Lung microvascular endothelial cell (primary cell): Measurements from ENCODE around the gene SEMA4D. TPM values are rescaled to one million over a fixed set of nuclear protein-coding genes. Genes with fewer than 3 reads are reported as not detected.

Source experiments
- DNase-seq, 2 donors: peaks; one replicate each; pipeline versions ENCODE4 v3.0.0 to v3.0.0-alpha.2; 2010; ENCODE audit warnings: low read depth in 2 of 2
- total RNA-seq: library from RNA; depleted of rRNA; stranded (reverse); fragments of >200 nt; gene quantifications from 2 replicates; pipeline ENCODE4 v1.2.1, GENCODE V29; 2014

SEMA4D gene
- total RNA-seq, 1 donor from 2014 or later = 3.4 TPM

DNA sequence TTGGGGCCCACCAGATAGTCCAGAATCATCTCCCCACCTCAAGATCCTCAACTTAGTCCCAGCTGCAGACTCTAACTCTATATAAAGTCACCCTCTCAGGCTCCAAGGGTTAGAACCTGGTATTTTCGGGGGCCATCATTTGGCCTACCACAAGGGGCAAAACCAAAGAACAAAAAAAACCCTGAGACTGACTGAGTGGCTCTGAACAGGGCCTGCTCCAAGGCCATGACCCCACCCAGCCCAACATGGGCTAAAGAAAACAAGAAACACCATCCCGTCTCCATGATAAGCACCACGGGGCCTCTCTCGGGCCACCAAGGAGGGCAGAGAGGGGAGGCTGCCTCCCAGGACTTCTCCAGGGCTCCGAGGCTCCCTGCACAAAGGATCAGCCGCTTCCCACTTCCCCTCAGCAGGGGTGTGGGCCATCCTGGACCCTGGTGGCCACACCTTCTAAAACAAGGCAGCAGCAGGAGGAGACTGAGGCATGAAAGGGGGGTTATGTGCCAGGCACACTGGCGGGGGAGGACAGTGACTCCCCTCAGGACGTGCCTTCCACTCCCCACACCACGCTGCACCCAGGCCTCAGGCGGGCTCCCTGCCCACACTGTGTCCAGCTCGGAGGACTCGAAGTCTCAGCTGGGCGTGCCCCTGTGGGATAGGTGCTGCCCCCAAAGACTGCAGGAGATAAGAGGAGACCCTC is 51.5 kb downstream of the SEMA4D start:
- DNase-seq = no peak

DNA sequence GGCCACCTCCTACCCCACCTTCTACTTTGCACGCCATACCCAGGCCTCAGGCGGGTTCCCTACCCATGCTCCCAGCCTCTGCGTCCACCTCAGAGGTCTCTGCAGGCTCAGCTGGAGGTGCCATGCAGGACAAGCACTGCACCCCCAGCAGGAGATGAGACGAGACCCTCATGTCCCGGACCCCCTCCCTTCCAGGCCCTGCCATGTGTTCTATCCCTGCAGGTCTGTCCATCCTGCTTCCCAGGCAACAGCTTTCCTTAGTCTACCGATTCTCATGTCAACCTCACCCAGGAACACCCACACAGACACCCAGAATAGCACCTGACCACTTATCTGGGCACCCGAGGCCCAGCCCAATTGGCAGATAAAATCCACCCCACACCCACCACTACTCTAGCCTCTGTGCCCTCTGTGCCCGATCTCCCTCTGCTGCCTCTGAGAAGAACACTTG is 52.1 kb downstream of the SEMA4D start:
- DNase-seq = no peak

DNA sequence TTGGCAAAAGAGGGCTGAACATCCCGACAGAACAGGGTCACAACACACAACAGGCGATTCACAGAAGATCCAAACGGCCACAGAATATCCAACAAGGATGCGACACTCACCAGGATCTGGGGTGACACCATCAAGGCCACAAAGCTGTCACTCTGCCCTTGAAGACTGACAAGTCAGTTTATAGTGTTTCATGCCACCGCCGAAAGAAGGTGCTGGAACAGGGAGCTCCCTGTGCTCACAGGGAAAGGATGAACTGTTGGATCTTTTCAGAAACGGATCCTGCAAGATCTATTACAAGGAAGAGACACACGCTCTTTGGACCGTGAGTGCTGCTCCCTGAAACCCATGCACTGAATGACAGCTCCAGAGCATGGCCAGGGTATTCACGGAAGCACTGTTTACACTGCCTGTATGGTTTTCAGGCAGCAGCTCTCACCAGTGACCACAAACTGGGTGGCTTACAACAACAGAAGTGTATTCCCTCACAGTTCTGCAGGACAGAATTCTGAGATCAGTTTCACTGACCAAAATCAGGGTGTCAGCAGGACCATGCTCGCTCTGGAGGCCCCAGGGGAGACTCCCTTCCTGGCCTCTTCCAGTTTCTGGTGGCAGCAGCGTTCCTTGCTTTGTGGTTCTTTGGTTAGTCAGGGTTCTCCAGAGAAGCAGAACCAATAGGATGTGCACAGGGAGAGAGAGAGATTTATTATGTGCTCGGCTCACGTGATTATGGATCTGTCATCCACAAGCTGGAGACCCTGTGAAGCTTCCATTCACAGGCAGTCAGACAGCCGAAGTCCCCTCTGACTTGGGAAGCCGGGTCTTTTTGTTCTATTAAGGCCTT is 52.8 kb downstream of the SEMA4D start:
- DNase-seq = no peak

DNA sequence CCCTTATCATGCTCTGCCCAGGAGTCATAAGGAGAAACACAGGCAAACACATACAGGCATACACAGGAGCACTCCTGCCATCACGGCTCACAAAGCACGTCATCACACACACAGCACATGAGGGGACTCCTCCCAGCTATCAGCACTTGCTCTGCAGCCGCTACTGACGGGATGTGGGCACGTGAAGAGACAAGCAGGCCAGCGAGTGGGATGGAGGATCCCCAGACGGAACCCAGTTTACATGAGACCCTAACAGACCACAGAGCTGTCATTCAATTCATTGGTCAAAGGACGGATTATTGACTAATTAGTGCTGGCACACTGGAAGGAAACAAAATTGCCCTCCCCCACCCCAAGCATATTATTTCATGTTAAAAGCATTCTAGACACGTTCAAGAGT is 53.6 kb downstream of the SEMA4D start:
- no peak for DNase-seq

DNA sequence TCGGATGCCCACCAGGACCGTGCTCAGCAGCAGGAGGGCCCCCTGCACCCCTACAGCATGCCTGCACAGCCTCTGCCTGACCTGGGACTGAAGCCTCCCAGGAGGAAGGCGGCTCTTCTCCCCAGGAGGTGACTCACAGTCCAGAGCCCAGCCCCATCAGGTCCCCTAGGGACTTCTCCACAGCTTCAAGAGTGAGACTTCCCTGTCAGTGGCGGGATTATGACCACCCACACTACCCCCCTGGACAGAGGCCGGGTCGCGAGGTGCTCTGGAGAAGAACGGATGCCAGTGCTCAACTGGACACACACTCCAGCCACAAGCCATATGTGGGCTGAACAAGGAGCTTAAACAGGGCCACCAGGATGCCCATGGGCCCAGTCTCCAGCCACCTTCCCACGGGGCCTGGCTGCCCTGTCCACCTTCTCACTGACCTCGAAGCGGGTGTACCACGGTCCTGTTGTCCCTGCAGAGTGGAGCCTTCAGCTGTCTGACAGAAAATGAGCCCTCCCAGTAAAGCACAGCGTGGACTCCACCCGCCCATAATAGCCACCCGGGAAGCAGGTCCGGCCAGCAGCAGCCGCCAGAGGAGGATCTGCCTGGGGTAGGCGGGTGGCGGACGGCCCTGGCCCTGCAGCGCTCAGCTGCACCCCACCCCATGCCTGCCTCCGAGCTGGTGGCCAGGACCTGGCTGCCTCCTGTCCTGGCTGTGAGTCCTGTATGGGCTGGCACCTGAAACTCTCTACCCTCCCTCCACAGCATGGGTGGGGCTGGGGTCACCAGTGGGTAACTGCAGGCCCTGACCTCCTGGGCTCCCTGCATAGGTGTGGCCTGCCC is 54.7 kb downstream of the SEMA4D start:
- no peak for DNase-seq

DNA sequence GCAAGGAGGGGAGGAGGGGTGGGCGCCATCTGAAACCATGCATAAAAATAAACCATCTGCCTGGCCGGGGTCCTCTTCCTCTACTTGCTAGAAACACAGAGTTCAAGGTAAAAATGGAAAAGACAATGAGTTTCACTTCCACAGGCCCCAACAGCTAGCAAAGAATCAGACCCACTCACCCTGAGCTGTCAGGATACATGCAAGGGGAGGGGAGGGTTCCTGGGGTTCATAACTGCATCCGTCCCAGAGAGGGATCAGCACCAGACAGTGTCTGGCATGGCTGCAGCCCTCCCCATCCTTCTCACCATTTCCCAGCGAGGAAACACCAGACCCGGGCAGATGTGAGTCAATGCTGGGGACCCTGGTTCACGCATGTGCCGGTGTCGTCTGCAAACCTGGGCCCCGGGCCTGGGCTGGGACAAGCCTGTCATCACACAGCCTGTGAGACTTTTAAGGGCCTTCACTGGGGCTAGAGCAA is 55.4 kb downstream of the SEMA4D start:
- no peak for DNase-seq

DNA sequence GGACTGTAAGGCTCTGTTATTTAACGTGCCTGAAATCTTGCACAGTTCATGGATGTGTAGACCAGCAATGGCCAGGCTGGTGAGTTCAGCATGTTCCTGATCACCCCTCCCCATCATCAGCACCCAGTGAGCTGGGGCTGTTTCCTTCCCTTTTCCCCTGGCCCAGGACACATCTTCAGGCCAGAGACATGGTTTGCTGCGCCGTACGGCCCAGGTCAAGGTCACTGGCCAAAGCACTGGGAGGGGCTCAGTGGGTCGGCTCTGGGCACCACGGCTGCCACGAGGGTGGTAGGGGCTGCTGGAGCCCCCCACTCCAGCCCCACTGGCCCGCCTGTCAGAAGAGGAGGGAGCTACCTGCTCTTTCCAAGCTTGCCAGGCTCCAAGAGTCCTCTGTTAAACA is 55.9 kb downstream of the SEMA4D start:
- no peak for DNase-seq

DNA sequence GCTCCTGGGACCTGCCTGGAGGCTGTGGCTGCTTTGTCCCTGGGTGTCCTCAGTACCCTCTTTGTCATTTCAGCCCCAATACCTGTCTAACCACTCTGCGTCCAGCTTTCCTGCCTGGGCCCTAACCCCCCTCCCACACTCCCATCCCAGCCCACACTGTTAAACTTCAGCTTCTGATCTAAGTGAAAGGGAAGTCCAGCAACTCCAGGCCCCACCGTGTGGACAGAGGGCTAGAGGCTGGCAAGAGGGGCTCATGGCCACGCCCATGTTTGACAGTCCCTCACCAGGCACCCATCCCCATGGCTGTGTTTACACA is 56.3 kb downstream of the SEMA4D start:
- DNase-seq = no peak

DNA sequence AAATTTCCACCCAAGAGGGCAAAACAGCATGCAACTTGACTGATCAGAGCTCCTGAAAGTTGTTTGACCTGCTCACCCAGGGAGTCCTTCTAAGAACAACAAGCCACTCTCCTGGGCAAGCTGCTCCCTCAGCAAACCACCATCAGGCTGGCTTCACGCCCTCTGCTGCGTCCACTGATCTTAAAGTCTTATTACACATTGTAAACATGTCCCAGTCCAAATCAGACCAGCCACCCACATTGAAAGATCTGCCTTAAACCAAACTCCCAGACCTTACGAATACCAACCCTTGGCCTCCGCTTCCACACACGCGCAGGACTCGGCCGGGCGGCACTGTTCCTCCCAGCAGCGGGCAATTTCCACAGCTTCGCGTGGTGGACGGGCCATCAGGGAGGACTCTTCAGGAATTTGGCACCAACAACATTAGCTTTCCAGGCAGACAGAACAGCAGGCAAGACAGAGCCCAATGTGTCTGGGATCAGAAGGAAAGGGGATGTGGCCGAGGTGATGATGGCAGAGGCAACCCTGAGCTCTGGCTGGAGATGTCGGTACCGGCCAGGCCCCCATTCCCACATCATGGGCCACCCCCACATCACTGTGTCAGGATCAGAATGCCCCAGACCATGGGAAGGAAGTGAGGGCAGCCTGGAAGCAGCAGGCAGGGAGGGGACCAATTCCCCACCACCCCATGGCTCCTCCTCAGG is 56.8 kb downstream of the SEMA4D start:
- DNase-seq = no peak

DNA sequence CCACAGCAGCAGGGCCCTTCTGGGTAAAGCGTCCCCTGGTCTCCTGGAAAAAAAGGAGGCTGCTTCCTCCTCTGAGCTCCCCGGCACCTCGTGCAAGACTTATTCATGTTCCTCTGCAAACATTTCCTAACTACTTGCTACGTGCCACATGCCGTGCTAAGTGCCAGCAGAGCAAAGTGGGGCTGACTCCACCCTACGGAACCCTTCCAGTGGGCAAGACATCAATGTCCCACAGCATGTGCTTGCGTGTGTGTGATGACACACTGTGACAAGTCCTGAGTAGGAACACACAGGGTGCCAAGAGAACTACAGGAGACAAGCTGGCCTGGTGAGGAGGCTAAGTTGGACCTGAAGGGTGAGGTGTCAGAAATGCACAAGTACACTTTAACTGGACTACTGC is 57.4 kb downstream of the SEMA4D start:
- no peak for DNase-seq

DNA sequence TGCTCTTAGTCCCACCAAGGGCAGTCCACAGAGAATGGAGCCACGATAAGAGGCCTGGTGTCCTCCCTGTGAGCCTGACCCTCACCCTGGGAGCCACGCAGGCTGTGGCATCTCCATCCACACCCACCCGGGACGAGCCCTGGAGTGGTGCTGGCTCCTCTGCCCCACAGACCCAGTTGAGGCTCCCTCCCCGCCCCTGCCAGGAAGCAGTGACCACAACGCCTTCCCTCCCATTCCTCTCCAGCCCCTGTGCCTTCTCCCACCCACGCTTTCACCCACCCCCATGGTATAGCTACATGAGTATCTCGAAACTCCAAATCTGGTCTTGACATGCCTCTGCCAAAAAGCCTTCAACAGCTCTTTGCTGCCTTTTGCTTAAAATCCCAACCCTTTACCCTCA is 57.9 kb downstream of the SEMA4D start:
- DNase-seq = no peak

DNA sequence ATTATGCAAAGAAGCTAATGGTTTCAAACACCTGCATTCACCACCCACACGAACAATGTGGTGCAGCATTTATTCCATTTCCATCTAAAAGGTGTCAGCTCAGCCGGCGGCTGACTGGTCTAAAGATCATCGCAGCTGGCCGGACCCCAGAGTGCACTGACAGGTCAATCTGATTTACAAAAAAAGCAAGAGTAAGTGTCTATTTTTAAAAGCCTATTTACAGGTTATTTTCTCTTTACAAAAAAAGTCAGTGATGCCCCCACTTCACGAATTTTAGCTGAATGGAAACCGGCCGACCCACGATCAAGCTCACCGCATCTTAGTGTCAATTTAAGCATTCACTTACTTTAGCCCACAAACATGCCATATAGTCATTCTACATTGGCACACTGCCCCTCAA is 58.3 kb downstream of the SEMA4D start:
- no peak for DNase-seq

DNA sequence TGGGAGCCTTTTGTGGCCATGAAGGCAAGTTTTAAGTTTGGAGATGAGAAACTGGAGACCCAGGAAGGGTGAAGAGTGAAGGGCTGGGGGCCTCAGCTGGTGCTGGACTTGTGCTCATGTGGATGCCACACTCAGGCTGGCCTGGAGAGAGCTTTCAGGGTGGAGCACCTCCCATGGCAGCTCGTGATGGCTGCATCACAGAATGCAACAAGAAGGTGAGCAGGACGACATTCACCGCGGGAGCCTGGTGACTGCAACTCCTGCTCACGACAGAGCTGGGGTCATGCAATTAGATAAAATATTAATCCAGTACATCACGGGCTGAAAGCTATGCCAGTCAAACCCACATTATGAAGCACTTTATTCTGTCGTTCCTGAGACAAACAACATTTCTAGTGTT is 59.7 kb downstream of the SEMA4D start:
- no peak for DNase-seq

DNA sequence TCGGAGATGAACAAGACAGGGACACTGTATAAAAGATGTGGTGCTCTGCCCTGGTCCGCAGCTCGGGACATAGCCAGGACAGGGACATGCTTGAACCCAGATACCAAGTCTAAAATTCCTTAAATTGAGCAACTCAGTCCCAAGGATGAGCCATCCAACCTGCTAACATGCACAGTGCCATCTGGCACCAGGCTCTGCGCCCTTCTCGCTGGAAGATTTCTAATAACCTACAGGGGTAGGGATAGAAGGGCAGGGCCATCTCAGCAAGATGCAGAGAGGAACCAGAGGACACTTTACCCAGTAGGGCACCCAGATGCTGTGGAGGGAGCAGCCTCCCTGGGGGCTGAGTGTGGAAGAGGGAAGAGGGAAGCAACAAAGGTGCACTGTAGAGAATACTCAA is 60.1 kb downstream of the SEMA4D start:
- no peak for DNase-seq

DNA sequence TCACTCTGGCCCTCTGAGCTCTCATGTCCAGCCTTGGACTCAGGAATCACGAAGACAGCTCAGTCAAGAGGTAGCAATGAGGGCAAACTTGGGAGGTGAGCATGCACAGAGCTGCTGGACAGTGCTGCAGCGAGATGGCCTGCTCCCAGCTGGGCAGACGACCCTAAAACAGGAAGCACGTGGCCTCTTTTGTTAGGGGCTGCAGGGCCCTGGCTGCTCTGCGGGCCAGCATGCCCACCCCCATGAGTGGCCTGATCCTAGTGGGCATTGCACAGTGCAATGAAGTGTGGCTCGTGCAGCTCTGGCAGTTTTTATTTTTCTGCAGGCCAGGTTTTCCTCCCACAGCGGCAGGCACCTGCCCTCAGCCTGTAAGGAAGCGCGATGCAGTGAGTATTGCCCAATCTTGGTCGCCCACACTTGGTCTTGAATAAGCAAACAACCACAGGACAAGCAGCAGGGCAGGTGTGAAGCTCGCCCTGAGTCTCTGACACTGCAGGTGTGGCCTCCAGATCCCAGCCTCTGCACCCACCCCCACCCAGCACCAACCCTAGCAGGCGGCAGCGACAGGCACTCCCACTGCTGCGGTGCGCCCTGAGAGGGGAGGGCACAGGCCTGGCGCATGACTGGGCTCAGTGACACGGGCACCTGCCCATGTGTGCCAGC is 60.8 kb downstream of the SEMA4D start:
- DNase-seq = no peak

DNA sequence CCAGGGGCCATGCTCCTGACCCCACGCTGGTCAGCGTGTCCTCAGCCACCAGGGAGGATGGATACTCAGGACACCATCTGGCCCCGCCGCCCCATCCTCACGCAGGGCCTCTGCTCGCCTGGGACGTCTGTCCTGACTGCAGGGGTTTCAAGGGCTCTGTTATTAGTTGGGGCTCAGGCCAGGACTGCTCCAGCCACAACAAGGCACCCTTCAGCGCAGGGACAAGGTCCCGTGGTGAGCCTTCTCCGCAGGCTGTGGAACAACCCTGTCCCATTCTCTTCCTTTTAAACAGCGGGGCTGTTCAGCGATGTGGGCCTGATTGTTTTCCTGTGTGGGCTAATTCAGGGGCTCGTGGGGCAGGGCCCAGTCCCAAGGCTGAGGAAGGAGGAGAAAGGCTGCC is 61.6 kb downstream of the SEMA4D start:
- no peak for DNase-seq

DNA sequence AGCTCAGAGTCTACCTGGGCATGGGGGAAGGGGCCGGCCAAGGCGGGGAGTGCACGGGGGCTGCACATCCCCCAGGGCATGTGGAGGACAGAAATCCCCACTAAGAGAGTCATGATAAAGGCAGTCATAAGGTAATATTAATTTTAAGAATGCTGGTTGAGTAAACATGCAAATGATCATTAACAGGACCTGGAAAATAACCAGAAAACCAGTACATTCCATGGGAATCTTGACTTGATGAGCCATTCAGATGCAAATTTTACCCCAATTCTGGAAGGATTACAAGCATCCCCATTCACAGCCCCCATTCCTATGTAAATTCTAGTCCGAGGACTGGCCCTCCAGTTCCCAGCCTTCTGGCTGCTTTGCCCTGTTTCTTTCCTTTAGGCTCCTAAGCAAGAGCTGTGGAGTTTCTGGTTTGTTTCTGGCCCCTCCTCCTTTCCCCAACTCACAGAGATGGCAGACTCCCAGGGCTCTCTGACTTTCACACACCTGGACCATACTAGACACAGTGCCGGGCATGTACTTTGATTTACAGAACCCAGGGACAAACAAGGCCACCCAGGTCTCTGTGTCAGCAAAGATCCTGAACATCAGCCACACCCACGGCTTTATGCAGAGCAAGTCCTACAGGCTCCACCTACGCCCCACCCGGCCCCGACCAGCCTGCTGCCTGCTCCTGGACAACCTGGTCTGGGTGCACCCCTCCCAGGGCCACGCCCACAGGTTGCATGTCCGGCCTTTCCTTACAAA is 62.7 kb downstream of the SEMA4D start:
- no peak for DNase-seq

DNA sequence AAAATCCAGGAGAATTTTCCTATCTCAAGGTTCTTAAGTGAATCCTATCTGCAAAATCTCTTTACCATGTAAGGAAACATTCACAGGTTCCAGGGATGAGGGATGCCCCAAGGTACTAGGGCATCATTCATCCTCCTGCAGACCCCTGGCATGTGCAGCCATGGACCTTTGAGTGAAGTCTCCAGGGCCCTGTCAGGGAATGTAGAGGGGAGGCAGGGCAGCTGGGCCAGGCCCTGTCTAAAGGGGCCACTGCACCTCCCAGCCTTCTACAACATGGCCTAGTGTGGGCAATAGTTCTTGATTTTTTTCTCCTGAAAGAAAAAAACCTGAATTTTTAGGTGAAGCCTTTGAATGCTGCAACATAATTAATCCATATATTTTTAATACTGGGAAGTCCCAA is 63.3 kb downstream of the SEMA4D start:
- DNase-seq = no peak

DNA sequence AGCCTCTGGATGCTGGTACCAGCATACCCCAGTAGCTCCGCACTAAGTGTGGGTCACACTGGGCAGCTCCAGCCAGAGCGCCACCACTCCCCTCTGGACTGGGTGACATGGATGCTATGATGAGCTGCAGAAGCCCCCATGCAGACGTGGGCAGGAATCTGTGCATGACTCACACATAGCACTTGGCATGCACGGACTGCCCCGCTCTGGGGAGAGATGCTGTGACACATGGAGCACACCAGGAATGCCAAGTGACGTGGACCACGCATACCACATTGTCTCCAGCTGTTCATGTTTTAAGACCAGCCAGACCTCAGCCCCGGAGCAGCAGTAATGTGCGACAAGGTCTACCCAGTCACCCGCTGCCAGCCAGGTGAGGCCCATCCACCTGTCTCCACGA is 64.1 kb downstream of the SEMA4D start:
- DNase-seq = peak in 1 of 2 donors; percentile 19

DNA sequence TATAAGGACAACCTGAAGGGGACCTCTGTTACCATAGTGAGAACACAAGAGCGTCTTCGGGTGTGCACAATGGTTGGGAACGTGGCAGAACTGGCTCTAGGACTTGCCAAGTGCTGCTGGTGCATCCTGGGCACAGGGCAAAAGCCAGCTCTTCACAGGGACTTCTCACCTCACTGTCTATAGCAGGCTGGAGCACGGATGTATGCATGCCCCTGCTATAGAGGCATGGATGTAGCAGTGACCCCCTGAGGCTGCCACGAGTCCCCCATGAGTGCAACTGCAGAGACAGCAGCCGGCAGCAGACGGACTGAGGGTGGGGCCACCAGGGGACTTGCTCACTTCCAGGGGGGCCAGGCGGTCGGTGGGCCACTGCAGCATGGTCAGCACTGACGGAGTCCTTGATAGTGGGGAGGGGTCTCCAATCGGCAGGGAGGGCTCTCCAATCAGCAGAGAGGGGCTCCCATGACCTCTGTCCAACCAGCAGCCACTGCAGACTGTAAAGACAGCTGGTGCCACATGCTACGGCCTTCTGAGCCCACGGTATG is 64.9 kb downstream of the SEMA4D start:
- DNase-seq = no peak
